ENCODE results near the gene ROR1.
"Not testable (repeated sequence)": the region's sequence is repeated elsewhere in the genome, so short reads cannot be mapped to it uniquely, and the experiment has no call there.

ROR1 gene

GRCh38 chr1:64209221-64209620, 435.4 kb downstream of the ROR1 start:
- H3K4me3 ChIP-seq (ENCODE audit: control insufficient read depth, low read depth, low read length): no peak overlapping the region
- TF ChIP-seq CTCF (conservative IDR thresholded peaks at IDR 0.05; ENCODE audit: control insufficient read depth, insufficient read depth, low read depth, low read length): peak; percentile 11
- no peak for DNase-seq (ENCODE audit: low read depth)

GRCh38 chr1:64212031-64212430, 438.2 kb downstream of the ROR1 start:
- H3K4me3 ChIP-seq (ENCODE audit: control insufficient read depth, low read depth, low read length): no peak overlapping the region
- peak; percentile 76 for DNase-seq (ENCODE audit: low read depth)
- TF ChIP-seq CTCF (conservative IDR thresholded peaks at IDR 0.05; ENCODE audit: control insufficient read depth, insufficient read depth, low read depth, low read length): no peak

GRCh38 chr1:64215576-64215975, 441.8 kb downstream of the ROR1 start:
- H3K4me3 ChIP-seq (ENCODE audit: control insufficient read depth, low read depth, low read length): no peak overlapping the region
- DNase-seq (ENCODE audit: low read depth): no peak
- TF ChIP-seq CTCF (conservative IDR thresholded peaks at IDR 0.05; ENCODE audit: control insufficient read depth, insufficient read depth, low read depth, low read length): no peak

- peak; percentile 56 for DNase-seq (ENCODE audit: low read depth)
- no peak overlapping the region for H3K4me3 ChIP-seq (ENCODE audit: control insufficient read depth, low read depth, low read length)
These were observed 446.4 kb downstream of the ROR1 start for GRCh38 chr1:64220241-64220640.

GRCh38 chr1:64223329-64224151, 449.7 kb downstream of the ROR1 start:
- DNase-seq (ENCODE audit: low read depth): peak; percentile 89
- no peak for TF ChIP-seq CTCF (conservative IDR thresholded peaks at IDR 0.05; ENCODE audit: control insufficient read depth, insufficient read depth, low read depth, low read length)
- H3K4me3 ChIP-seq (ENCODE audit: control insufficient read depth, low read depth, low read length): no peak overlapping the region

More at GRCh38 chr1:64220241-64220640, 446.4 kb downstream of the ROR1 start:
- TF ChIP-seq CTCF (conservative IDR thresholded peaks at IDR 0.05; ENCODE audit: control insufficient read depth, insufficient read depth, low read depth, low read length): no peak

- not testable (repeated sequence) for DNase-seq (ENCODE audit: low read depth); H3K4me3 ChIP-seq (ENCODE audit: control insufficient read depth, low read depth, low read length)
These were observed 450.4 kb downstream of the ROR1 start for GRCh38 chr1:64224236-64224635.

- TF ChIP-seq CTCF (conservative IDR thresholded peaks at IDR 0.05; ENCODE audit: control insufficient read depth, insufficient read depth, low read depth, low read length): no peak
- peak; percentile 81 for DNase-seq (ENCODE audit: low read depth)
- no peak overlapping the region for H3K4me3 ChIP-seq (ENCODE audit: control insufficient read depth, low read depth, low read length)
These were observed 454.5 kb downstream of the ROR1 start for GRCh38 chr1:64228167-64228957.
